Mesenchymal stem cell (in vitro differentiated cells and primary cell): Measurements from ENCODE around the gene CAMTA1.
A peak's percentile ranks its signal among the peaks of the same experiment; 100 is the strongest.

ENCODE experiments used
- DNase-seq: peaks from one replicate; pipeline ENCODE4 v3.0.0-alpha.2; 2013
- H2AFZ ChIP-seq: one replicate; pipeline ENCODE4 v1.6.1; 2013; ENCODE audit warnings: low read depth, mild to moderate bottlenecking, control low read depth, inconsistent platforms, low read length, moderate library complexity
- H2AK5ac ChIP-seq: 2 replicates; pipeline ENCODE4 v1.6.1; 2013; ENCODE audit warnings: low read length, moderate library complexity, mild to moderate bottlenecking, inconsistent platforms; ENCODE audit not compliant: severe bottlenecking
- H2BK120ac ChIP-seq: one replicate; pipeline ENCODE4 v1.6.1; 2013; ENCODE audit warnings: low read depth, mild to moderate bottlenecking, inconsistent platforms, low read length, moderate library complexity
- H2BK12ac ChIP-seq, 2 experiments: one replicate each; pipeline ENCODE4 v1.6.1; 2013; ENCODE audit warnings: inconsistent platforms in 2 of 2, low read length in 2 of 2, mild to moderate bottlenecking in 2 of 2, moderate library complexity in 2 of 2, control low read depth in 1 of 2
- H2BK15ac ChIP-seq: one replicate; pipeline ENCODE4 v1.6.1; 2013; ENCODE audit warnings: mild to moderate bottlenecking, low read depth, inconsistent platforms; ENCODE audit not compliant: poor library complexity, severe bottlenecking
- H2BK5ac ChIP-seq: 2 replicates; pipeline ENCODE4 v1.6.1; 2013; ENCODE audit warnings: low read depth, mild to moderate bottlenecking, low read length, control low read depth, inconsistent platforms; ENCODE audit not compliant: poor library complexity, severe bottlenecking
- H3K14ac ChIP-seq, 2 experiments: one replicate each; pipeline ENCODE4 v1.6.1; 2013; ENCODE audit warnings: inconsistent platforms in 2 of 2, low read length in 2 of 2, control low read depth in 1 of 2, mild to moderate bottlenecking in 1 of 2, moderate library complexity in 1 of 2
- H3K18ac ChIP-seq, 2 experiments: one replicate each; pipeline ENCODE4 v1.6.1; 2013; ENCODE audit warnings: inconsistent platforms in 2 of 2, low read length in 2 of 2, control low read depth in 1 of 2, low read depth in 1 of 2, mild to moderate bottlenecking in 1 of 2
- H3K23ac ChIP-seq, 2 experiments: one replicate each; pipeline ENCODE4 v1.6.1; 2013; ENCODE audit warnings: inconsistent platforms in 2 of 2, low read length in 2 of 2, mild to moderate bottlenecking in 2 of 2, moderate library complexity in 2 of 2, control low read depth in 1 of 2
- H3K27ac ChIP-seq: 2 replicates; pipeline ENCODE4 v1.5.1; 2013; ENCODE audit warnings: mild to moderate bottlenecking, moderate library complexity, low read length, control low read depth, inconsistent platforms; ENCODE audit not compliant: poor library complexity, severe bottlenecking
- H3K27me3 ChIP-seq, 2 experiments: 2 replicates each; pipeline versions ENCODE4 v1.6.1 to v1.7.0; 2013; ENCODE audit warnings: low read length in 2 of 2, mild to moderate bottlenecking in 2 of 2, moderate library complexity in 2 of 2, control low read depth in 1 of 2, inconsistent platforms in 1 of 2; ENCODE audit not compliant: control insufficient read depth in 1 of 2, insufficient read depth in 1 of 2
- H3K36me3 ChIP-seq, 2 experiments: 2 replicates each; pipeline versions ENCODE4 v1.6.1 to v1.7.0; 2013; ENCODE audit warnings: low read length in 2 of 2, control low read depth in 1 of 2, inconsistent platforms in 1 of 2, low read depth in 1 of 2, mild to moderate bottlenecking in 1 of 2; ENCODE audit not compliant: insufficient read depth in 2 of 2, control insufficient read depth in 1 of 2
- H3K4ac ChIP-seq, 2 experiments: one replicate each; pipeline ENCODE4 v1.6.1; 2013; ENCODE audit warnings: inconsistent platforms in 2 of 2, low read length in 2 of 2, mild to moderate bottlenecking in 2 of 2, moderate library complexity in 2 of 2, control low read depth in 1 of 2, low read depth in 1 of 2
- H3K4me1 ChIP-seq: 2 replicates; pipeline ENCODE4 v1.6.1; 2013; ENCODE audit warnings: low read depth, low read length, control low read depth; ENCODE audit not compliant: control insufficient read depth, insufficient read depth
- H3K4me2 ChIP-seq: 2 replicates; pipeline ENCODE4 v1.6.1; 2013; ENCODE audit warnings: low read length, mild to moderate bottlenecking, inconsistent platforms; ENCODE audit not compliant: poor library complexity, severe bottlenecking
- H3K4me3 ChIP-seq, 2 experiments: 2 replicates each; pipeline versions ENCODE4 v1.5.1 to v1.7.0; 2013; ENCODE audit warnings: low read length in 2 of 2, mild to moderate bottlenecking in 2 of 2, control low read depth in 1 of 2, low read depth in 1 of 2; ENCODE audit not compliant: insufficient read depth in 1 of 2
- H3K79me1 ChIP-seq: replicated peaks from 2 replicates; pipeline ENCODE4 v1.6.1; 2013; ENCODE audit warnings: mild to moderate bottlenecking, control low read depth, low read length, inconsistent platforms; ENCODE audit not compliant: poor library complexity, severe bottlenecking
- H3K9ac ChIP-seq: 2 replicates; pipeline ENCODE4 v1.7.0; 2013; ENCODE audit warnings: mild to moderate bottlenecking, low read length, moderate library complexity
- H3K9me3 ChIP-seq: 2 replicates; pipeline ENCODE4 v1.7.0; 2013; ENCODE audit warnings: mild to moderate bottlenecking, low read length; ENCODE audit not compliant: control insufficient read depth
- H4K8ac ChIP-seq: one replicate; pipeline ENCODE4 v1.6.1; 2013; ENCODE audit warnings: inconsistent platforms, mild to moderate bottlenecking, low read length, moderate library complexity
- H4K91ac ChIP-seq: one replicate; pipeline ENCODE4 v1.6.1; 2013; ENCODE audit warnings: mild to moderate bottlenecking, low read length, inconsistent platforms
- WGBS: methylation state at CpG from one replicate; pipeline ENCODE4 v1.1.7; 2013; ENCODE audit warnings: mixed read lengths; 5-methylcytosine and 5-hydroxymethylcytosine counted together

CAMTA1 gene

GRCh38 chr1:7632176-7632575 is 846.9 kb downstream of the CAMTA1 start:
- Histone ChIP-seq H4K91ac (no peak overlapping the region), H3K36me3 (no peaks in the 10 kb centered on the region), H3K27ac (no peak overlapping the region), H3K79me1 (no peaks in the 10 kb centered on the region), H3K9me3 (no peaks in the 10 kb centered on the region), H2AK5ac (no peak overlapping the region), H3K27me3 (peaks cover 54 to 72% of the 10 kb centered on the region in 2 experiments), H4K8ac (no peak overlapping the region), H2BK15ac (no peak overlapping the region), H2BK12ac (no peak overlapping the region), H3K4me3 (no peak overlapping the region), H2BK5ac (no peak overlapping the region), H3K4ac (no peak overlapping the region), H3K9ac (no peak overlapping the region), H2AFZ (no peak overlapping the region), H3K14ac (no peak overlapping the region), H3K23ac (no peak overlapping the region), H3K4me1 (no peaks in the 10 kb centered on the region), H3K18ac (no peak overlapping the region), H3K4me2 (no peak overlapping the region), H2BK120ac (no peak overlapping the region)
- 77% methylated on average over 14 of the region's 16 CpGs for WGBS
- DNase-seq: no peak

GRCh38 chr1:7632681-7633080 is 847.4 kb downstream of the CAMTA1 start:
- Histone ChIP-seq H3K36me3 (no peaks in the 10 kb centered on the region), H3K4ac (no peak overlapping the region)

GRCh38 chr1:7633506-7634245 is 848.4 kb downstream of the CAMTA1 start:
- Histone ChIP-seq H3K4me2 (no peak overlapping the region), H2BK5ac (no peak overlapping the region), H4K91ac (peak overlapping the region; percentile 34), H4K8ac (no peak overlapping the region), H2AK5ac (no peak overlapping the region), H3K27ac (no peak overlapping the region), H2BK12ac (no peak overlapping the region), H3K9me3 (no peaks in the 10 kb centered on the region), H3K4me1 (peaks cover 2% of the 10 kb centered on the region), H3K18ac (no peak overlapping the region), H3K36me3 (no peaks in the 10 kb centered on the region), H3K27me3 (peaks cover 39 to 60% of the 10 kb centered on the region in 2 experiments), H2BK15ac (no peak overlapping the region), H3K14ac (no peak overlapping the region), H2BK120ac (no peak overlapping the region), H3K23ac (no peak overlapping the region), H3K9ac (no peak overlapping the region), H3K79me1 (no peaks in the 10 kb centered on the region), H2AFZ (no peak overlapping the region), H3K4me3 (no peak overlapping the region), H3K4ac (no peak overlapping the region)
- DNase-seq: no peak
- 93% methylated on average over 25 of the region's 25 CpGs for WGBS

More at GRCh38 chr1:7632681-7633080, 847.4 kb downstream of the CAMTA1 start:
- Histone ChIP-seq H2BK5ac (no peak overlapping the region), H2AFZ (no peak overlapping the region), H3K4me3 (no peak overlapping the region), H3K4me1 (peaks cover 2% of the 10 kb centered on the region), H2BK15ac (no peak overlapping the region), H3K4me2 (no peak overlapping the region), H3K14ac (no peak overlapping the region), H3K79me1 (no peaks in the 10 kb centered on the region), H3K27me3 (peaks cover 48 to 67% of the 10 kb centered on the region in 2 experiments), H2BK12ac (no peak overlapping the region), H3K23ac (no peak overlapping the region), H3K18ac (no peak overlapping the region), H3K9me3 (no peaks in the 10 kb centered on the region), H4K8ac (no peak overlapping the region), H2BK120ac (no peak overlapping the region), H4K91ac (peak overlapping the region; percentile 18), H3K27ac (no peak overlapping the region), H2AK5ac (no peak overlapping the region), H3K9ac (no peak overlapping the region)
- no peak for DNase-seq
- 74% methylated on average over 9 of the region's 9 CpGs for WGBS

GRCh38 chr1:7634546-7635240 is 849.4 kb downstream of the CAMTA1 start:
- H3K9me3 ChIP-seq: no peaks in the 10 kb centered on the region
- no peak overlapping the region for H3K9ac ChIP-seq
- H4K8ac ChIP-seq: no peak overlapping the region
- no peak overlapping the region for H2AFZ ChIP-seq
- H3K4me3 ChIP-seq: no peak overlapping the region
- H3K14ac ChIP-seq: no peak overlapping the region
- H3K36me3 ChIP-seq: no peaks in the 10 kb centered on the region
- no peak overlapping the region for H3K4ac ChIP-seq
- H3K27me3 ChIP-seq: peaks cover 31 to 52% of the 10 kb centered on the region in 2 experiments
- H3K4me2 ChIP-seq: no peak overlapping the region
- H3K79me1 ChIP-seq: no peaks in the 10 kb centered on the region
- H2BK120ac ChIP-seq: no peak overlapping the region
- H3K23ac ChIP-seq: no peak overlapping the region
- no peak overlapping the region for H4K91ac ChIP-seq
- no peak for DNase-seq
- WGBS: 81% methylated on average over 12 of the region's 13 CpGs
- no peak overlapping the region for H3K18ac ChIP-seq
- no peak overlapping the region for H2BK15ac ChIP-seq
- H3K27ac ChIP-seq: no peak overlapping the region
- peaks cover 2% of the 10 kb centered on the region for H3K4me1 ChIP-seq
- H2BK12ac ChIP-seq: no peak overlapping the region
- H2AK5ac ChIP-seq: no peak overlapping the region
- no peak overlapping the region for H2BK5ac ChIP-seq
